Retinal pigment epithelial cell (primary cell): ENCODE data around the gene TMED10.

Experiments used
- DNase-seq: peaks from one replicate; pipeline ENCODE4 v3.0.0-alpha.2; 2010; ENCODE audit warnings: low read depth
- H3K4me3 ChIP-seq: 2 replicates; pipeline ENCODE4 v1.5.1; 2011; ENCODE audit warnings: mild to moderate bottlenecking, low read length, control low read depth, moderate library complexity
- TF ChIP-seq, protein P1 (sequence below): conservative IDR thresholded peaks from 2 replicates; pipeline ENCODE4 v1.5.1; 2011; ENCODE audit warnings: low read depth, low read length, control low read depth, inconsistent platforms

TMED10 gene

DNA sequence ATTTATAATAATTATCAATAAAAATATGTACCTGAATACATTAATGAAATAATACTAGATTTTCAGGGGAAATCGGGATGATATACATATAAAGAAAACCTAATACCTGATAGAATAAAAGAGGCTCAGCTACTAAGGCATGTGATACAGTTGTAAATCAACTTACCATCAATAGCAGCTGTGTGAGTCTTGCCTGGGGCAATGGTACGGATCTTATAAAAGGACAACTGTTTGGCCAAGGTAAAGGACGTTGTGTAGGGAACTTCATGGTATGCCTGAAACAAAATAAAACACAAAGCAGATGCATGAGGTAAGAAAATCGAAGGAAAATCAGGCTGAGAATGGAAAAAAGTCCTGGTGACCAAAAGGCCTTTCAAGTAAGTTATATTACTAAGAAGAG lies 74.9 kb downstream of the TMED10 start:
- H3K4me3 ChIP-seq: no peak overlapping the region
- no peak for DNase-seq
- TF ChIP-seq, protein P1, sequence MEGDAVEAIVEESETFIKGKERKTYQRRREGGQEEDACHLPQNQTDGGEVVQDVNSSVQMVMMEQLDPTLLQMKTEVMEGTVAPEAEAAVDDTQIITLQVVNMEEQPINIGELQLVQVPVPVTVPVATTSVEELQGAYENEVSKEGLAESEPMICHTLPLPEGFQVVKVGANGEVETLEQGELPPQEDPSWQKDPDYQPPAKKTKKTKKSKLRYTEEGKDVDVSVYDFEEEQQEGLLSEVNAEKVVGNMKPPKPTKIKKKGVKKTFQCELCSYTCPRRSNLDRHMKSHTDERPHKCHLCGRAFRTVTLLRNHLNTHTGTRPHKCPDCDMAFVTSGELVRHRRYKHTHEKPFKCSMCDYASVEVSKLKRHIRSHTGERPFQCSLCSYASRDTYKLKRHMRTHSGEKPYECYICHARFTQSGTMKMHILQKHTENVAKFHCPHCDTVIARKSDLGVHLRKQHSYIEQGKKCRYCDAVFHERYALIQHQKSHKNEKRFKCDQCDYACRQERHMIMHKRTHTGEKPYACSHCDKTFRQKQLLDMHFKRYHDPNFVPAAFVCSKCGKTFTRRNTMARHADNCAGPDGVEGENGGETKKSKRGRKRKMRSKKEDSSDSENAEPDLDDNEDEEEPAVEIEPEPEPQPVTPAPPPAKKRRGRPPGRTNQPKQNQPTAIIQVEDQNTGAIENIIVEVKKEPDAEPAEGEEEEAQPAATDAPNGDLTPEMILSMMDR: no peak

DNA sequence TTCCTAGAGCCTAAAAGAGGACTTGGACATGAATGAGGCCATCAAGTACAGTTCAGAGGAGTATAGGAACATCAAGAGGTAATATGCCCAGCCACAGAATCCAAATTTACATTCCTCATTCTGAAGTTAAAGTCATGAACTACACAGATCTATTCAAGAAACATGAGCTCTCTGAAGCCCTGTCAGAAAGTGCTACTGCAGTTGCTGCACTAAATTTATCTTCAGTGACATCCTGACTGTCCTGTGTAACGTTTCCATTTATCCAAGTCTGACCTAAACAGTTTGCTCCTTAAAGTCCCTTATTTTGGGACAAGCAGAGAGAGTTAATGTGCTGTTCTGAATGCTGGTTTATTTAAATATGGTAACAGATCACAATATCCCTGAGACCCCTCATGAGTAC lies 77.7 kb downstream of the TMED10 start:
- TF ChIP-seq, protein P1: no peak
- H3K4me3 ChIP-seq: no peak overlapping the region
- DNase-seq: no peak

DNA sequence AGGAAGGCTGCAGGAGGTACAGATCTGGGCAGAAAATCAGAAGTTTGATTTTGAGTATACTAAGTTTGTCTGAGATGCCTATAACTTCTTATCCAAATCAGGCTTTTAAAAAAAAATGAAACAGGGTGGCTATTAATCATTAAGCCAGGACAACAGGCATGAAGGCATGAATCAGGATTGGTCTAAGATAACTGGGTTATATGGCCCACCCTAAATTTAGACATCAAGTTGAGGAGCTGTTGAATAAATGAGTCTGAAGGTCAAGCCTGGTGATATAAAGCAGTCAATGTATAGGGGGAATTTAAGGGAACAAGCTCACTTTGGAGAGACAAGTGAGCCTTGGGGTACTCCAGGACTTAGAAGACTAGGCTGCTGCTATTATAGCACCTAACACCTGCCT lies 78.2 kb downstream of the TMED10 start:
- DNase-seq: no peak
- H3K4me3 ChIP-seq: no peak overlapping the region
- TF ChIP-seq, protein P1: no peak

DNA sequence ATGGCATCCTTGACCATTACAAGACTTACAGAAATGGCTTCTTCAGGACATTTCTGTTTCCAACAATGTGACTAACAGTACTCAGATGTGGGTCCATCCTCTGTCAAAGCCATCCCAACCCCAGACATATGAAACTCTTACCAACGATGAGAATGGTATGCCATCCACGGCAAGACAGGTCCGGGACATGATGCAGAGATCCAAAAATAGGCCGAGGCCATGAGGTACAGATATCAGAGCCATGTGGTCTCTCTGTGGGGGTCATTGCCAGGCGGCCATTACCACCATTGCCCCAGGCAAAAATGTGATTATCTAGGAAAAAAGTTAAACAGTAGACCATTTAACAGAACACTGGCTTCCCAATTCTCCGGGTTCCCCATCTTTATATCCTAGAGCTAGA lies 79.5 kb downstream of the TMED10 start:
- no peak for DNase-seq
- TF ChIP-seq, protein P1: no peak
- H3K4me3 ChIP-seq: no peak overlapping the region

DNA sequence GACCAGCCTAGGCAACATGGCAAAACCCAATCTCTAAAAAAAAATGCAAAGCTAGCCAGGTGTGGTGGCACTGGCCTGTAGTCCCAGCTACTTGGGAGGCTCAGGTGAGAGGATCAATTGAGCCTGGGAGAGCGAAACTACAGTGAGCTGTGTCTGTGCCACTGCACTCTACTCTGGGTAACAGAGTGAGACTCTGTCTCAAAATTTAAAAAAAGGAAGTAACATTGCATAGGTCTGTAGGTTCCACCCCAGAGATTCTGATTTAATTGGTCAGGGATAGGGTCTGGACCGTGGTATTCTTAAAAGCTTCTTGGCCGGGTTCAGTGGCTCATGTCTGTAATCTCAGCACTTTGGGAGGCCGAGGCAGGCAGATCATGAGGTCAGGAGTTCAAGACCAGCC lies 80.7 kb downstream of the TMED10 start:
- TF ChIP-seq, protein P1: no peak
- DNase-seq: no peak

DNA sequence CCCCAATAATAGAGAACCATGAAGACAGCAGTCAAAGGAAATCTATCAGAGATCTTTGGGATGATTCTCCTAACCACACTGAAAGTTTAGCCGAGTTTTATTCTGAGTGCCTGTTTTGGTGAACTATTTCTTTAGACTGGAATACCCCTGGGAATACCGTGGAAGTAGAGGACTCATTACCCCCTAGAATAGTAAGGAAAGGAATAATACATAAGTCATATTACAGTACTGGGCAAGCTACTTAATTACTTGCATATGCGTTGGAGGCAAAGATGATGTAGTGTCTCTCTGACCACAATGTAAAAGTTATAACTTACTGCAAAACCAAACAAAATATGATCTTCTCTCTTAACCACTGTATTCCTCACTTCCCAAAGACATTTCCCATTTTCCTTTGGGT lies 81.5 kb downstream of the TMED10 start:
- no peak for DNase-seq
- TF ChIP-seq, protein P1: no peak
- no peak overlapping the region for H3K4me3 ChIP-seq

More for the DNA sequence above, 80.7 kb downstream of the TMED10 start:
- no peak overlapping the region for H3K4me3 ChIP-seq

DNA sequence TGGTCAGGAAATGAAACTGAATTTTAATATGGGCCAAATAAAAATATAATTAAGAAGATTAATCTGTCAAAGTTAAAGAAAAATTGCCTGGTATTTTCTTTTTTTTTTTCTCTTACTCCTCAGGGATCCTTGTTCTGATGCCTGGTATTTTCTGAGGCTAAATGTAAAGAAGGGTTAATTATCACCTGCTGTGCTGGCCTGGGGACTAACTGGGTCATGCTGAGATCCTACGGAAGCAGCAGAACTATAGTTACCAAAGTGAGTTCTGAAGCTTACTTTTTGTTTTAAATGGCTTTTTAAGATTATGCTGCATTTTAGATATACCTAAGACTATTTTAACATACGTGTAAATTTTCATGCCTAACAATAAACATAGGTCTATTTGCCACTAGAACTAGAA lies 83.7 kb downstream of the TMED10 start:
- TF ChIP-seq, protein P1: no peak
- no peak overlapping the region for H3K4me3 ChIP-seq
- no peak for DNase-seq
